Hematopoietic multipotent progenitor cell treated with erythropoietin and hydrocortisone succinate and interleukin-3 and kit ligand, for 8 days (in vitro differentiated cells): ENCODE results near the gene ATP8A1.

Source experiments
- DNase-seq: peaks from one replicate; pipeline ENCODE4 v3.0.0-alpha.2; 2015

The ATP8A1 gene

DNA sequence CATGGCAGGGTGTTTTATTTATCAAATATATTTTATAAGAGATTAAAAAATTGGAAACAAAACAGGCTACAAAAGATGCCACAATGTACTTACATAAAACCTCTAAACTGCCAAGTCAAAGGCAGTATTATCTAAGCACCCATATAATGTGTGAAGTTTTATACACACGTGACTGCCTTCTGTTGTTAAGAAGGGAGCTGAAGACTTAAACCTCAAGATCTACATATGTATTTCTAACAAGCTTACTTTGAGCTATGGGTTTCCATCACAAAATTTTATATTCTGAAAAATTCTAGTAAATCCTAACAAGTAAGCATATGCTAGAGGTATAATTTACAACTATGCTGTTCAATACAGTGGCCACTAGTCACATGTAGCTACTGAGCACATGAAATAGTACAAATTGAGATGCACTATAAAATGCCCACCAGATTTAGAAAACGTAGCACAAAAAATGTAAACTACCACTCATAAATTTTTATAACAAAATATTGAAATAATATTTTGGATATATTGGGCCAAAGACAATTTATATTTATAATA, 9.8 kb downstream of the ATP8A1 start:
- DNase-seq: no peak

DNA sequence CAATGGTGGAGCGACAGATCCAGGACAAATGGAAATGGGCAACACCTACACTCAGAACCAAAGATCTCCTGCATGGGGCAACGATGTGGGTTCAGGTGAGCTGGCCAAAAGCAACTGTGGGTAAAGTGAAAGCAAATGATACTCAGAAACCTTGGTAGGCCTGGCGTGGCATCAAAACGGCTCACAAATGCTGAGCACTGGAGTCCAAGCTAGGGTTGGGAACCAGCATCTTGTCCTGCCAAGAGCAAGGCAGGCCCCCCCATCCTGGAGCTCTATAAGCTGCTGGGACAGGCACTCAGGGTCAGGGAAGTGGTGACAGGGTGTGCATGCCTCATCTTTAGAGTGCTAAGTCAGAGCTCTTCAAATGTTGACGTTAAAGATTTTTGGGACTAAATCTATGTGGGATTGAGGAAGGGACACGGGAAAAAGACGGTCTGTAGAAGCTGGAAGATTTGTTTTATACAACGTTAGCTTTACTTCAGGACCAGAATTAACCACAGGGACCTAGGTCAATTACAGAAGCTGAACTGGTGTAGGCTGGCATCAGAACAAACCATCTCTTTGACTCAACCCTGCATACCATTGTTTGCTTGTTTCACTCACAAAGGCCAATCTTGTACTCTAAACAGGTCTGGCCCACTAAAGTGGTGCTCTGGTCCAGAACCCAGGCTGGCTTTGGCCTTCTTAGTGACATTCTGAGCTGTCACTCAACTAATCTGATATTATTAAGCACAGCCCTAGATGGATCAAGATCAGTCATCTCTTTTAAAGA, 10.7 kb downstream of the ATP8A1 start:
- DNase-seq: no peak

DNA sequence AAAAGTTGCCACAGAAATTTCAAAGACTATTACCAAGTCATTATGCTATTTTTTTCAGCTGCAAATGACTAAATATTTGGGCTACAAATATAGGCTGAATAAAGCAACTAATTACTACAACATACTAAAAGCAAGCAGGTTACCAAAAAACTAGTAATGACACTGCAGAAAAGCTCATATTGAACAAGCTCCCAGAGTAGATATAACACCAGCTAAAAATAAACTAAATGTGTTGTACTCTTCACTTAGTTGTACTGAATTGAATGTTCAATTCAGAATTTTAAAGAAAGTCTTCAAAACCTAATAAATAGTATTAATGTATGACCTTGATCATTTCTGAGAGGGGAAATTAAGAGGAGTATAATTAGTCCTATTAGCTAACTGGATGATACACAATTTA, 12.0 kb downstream of the ATP8A1 start:
- no peak for DNase-seq

DNA sequence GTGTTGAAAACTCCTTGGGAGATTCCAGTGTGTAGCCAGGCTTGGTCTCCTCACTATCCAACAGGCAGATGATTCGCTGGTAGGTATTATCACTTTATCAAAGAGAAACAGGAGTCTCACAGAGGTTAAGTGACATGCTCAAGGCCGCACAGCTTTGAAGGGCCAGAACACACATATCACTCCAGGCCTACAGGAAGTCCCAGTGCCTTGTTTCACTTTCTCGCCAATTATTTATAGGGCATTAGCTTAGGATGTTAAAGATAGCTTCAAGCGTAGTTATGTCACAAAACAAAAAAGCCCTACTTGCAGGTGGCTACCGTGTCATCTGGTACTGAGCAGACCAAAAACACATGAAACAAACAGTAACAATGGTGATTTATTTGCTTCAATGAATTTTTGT, 13.2 kb downstream of the ATP8A1 start:
- DNase-seq: no peak

DNA sequence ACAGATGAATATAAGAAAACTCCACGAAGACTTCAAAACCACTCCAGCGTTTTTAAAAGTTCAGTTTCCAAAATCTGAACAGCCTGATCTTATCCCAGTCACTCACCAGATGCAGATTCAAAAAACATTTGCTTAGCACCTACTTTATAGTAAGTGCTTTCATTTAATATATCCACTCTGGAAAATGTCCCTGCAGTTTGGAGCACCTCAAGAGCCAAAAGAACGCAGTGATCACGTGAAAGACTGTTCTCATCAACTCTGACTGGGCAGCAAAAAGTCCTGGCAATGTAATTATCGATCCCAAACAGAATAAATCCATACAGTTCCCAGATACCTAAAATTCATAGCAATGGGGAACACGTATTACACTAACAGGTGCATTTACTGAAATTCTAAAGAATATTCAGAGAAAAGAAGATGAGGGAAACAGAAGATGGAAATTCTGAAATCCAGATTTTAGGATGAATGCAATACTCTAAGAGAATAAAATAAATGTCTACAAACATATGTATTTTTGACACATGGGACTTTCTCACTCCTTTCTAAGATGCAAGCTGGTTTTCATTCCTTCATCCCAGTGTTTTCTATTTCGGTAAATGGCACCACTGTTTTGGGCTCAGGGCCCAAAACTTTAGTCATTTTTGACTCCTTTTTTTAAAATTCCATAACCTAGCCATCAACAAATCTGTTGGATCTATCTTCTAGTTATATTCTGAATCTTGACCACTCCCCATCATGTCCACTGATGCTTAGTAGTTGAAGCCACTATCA, 13.9 kb downstream of the ATP8A1 start:
- DNase-seq: no peak

DNA sequence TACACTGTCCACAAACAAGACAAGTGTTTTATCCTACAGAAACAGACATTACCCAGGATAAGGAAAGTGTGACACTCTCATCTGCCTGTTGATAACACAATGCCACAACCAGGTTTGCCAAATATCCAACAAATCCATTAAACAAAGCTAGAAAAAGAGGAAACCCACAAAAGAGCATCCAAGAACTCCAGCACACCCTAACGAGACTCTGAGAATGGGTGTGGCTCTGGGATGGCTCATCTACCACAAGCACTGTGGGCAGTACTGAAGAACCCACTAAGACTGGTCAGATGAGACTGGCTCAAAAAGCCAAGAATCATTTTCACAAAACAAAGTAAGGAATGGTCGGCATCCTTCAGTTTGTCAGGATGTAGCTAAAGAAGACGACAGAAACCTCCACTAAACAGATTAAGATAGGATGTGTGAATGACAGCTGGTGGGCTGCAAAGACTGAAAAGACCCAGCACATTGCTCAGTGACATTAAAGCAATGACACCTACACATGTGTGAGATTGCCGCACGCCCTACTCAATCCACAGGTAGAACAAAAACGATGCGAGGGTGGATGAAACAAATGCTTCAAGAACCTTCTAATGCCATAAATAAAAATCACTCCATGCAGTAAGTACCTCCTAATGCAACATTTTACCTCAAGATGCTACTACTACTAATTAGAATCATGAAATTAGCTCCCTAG, 14.7 kb downstream of the ATP8A1 start:
- peak; percentile 24 for DNase-seq

DNA sequence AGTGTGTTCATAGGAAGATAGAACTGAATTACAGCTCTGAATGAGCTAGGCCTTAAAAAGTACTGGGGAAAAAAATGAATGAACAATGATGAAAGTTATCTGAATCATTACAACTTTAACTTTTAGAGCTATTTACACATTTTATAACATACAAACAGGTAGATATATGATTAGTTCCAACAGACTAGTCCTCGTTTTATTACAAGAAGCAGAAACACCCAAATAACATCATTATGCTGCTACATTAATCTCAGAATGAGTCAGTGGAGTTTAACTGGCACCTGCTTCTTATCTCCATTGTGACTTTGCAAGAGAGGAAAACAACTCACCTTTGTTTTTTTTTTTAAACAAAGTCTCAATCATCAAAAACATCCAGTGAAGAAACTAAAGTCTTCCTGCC, 15.2 kb downstream of the ATP8A1 start:
- no peak for DNase-seq

DNA sequence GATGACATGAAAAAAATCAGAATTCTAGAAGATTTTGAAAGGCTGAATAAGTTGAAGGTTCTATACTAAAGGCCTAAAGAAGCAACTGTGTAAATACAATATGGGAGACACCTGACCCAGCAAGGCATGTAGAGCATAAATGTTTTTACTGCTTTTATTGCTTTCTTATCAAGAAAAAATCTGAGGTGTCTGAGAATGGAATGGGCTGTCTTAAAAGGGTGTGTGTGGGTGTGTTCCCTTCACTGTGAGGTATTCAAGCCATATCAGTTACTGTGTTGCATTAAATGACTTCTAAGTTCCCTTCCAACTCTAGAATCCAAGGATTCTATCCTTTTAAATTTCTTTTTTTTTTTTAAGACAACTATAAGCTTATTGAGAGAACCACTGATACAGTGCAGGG, 15.7 kb downstream of the ATP8A1 start:
- DNase-seq: no peak

DNA sequence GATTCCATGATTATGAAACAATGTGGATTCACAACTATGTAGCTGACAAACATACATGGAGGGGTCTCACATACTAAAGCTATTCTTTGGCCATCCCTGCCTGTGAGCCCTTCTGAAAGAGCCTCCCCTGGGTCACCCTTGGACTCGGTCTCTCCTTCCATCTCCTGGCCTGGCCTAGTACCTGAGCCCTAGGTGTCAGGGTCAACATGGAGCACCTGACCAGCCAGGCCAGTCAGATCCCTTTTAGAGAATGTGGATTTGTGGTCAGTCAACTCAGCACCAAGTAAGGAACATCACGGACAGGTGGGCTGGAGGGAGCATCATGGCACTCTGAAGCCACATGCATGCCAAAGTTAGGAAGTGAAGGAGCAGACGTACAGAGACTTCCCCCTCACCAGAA, 16.3 kb downstream of the ATP8A1 start:
- DNase-seq: no peak

DNA sequence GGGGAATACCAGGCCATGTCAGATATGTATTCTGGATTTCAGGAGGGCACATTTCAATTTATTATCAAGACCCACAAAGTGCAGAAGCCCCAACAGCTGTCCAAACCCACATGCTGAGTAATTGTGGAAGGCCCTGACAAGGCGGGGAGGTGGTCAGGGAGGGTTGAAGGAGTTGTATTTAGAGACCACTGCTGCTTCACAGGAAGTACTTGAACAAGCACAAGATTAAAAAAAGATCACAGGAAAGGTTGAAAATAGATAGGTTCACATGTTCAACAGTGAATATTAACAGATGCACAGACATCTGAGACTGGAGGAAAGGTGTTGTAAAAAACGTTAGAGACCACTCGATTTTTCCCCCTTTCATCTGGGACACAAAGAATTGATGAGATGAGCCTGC, 17.9 kb downstream of the ATP8A1 start:
- DNase-seq: peak; percentile 56

DNA sequence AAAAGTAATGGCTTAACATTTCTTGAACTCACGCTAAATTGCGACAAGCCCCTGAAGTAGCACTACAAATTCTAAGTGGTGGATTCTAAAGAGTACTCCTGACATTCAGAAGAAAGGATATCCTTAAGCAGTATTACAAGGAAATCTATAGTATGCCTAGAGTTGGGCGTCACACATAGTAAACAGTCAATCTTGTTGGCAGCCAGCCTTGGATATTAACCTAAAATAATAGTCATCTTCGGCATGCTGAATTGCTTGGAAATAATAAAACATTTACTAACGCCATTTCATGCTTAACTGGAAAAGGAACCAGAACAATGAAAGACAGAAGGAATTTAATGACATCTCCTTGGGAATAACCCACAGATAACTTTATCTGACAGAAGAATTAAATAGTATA, 18.6 kb downstream of the ATP8A1 start:
- DNase-seq: no peak

DNA sequence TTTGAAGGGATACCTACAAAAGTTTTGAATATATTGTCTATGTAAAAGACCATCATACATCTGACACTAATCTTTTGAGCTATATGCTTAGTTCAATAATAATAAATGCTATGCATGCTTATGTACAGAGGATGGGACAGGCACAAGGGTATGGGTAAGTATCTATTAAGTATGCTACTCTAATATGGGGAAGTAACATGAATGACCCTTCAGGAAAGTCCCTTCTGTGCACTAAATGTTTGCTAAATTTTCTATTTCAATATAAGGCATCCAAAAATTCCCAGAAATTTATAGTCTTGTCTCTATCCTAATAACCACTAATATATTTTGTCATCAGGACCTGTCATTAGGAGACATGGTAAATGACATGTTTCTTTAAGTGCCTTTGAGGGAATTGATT, 19.0 kb downstream of the ATP8A1 start:
- DNase-seq: no peak

DNA sequence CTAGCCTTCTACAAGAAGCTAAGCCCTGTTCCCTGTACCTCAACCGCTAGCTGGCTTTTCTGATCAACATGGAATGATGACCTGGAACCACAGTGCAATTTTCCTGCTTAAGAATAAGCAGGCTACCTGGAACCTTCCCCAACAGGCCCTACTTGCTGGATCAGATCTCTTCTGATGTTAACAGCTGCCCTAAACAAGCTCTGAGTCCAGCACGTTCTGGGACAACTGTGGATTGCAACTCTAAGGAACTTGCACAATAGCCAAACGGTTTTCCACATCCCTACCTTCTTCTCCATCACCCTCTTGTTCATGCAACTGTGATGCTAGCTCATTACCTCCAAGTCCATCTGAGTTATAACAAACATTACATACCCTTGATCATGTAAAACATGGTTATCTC, 19.8 kb downstream of the ATP8A1 start:
- DNase-seq: no peak

DNA sequence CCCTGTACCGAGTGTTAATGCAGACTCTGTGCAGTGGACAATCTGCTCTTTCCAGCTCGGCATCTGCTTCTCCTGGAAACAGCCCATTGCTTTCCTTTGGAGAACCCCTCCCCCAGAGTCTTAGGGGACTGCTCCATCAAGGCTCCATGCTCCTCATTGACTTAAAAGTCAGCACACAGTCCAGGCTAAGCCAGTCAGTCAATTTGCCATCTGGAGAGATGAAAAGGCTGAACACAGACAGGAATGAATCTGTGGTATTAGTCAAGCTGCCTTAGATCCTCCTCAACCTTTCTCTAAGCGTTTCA, 20.3 kb downstream of the ATP8A1 start:
- no peak for DNase-seq

DNA sequence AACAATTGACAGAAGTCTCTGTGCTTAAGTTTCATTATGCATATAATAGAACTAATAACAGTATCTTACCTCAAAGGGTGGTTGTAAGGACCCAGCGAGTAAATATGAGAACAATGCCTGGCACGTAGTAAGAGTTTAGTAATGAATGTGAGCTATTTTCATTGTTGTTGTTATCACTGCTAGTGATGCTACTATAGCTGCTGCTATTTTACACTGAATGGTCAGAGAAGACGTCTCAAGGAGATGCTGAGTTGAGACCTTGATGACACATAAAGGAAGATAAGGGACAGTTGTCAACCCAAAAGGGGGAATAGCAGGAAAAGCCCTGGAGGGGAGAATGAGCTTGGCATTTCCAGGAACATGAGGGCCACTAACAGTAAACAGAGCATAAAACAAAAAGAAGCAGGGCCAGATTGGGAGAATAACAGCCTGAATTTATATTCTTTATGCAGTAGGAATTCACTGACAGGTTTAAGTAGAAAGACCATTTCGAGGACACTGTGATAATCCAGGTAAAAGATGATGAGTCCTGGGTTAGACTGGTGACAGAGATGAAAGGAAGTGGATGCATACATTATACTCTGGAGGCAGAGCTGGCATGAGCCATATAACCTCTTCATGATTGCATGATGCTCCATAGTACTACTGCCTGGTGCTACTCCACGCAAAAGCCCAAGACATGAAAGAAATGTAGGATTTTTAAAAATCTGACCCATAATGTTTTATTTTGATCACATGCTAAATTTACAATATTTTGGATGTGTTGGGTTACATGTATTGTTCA, 23.1 kb downstream of the ATP8A1 start:
- DNase-seq: no peak

DNA sequence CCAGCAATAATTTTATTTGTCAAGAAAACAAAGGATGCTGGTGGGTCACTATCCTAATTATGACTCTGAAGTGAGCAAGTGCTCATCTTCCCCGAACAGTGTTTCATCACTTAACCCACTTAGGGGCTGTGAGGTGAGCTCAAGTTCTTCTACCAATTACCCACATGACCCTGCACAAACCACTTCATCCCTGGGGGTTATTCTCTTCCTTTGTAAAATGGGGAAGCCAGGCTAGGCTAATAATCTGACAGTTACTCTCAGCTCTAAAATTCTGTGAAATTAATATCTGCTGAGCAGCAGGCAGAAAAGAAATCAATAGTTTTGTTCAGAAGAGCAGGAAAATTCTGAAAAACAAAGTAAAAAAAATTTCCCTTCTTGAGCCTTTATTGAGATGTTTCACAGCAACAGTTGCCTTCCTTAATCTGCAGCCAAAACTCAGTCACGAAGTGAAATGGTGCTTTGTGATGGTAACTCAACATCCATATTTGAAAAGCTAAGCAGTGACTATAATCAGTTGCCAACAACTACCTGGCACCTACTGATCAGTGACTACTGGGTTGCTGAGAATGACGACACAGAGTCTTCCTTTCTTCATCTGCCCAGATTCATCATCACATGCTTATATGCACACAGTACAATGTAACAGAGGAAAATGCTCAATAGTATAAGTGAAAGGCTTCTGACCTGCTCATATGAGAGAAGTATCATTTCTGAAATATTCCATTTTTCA, 24.1 kb downstream of the ATP8A1 start:
- no peak for DNase-seq

DNA sequence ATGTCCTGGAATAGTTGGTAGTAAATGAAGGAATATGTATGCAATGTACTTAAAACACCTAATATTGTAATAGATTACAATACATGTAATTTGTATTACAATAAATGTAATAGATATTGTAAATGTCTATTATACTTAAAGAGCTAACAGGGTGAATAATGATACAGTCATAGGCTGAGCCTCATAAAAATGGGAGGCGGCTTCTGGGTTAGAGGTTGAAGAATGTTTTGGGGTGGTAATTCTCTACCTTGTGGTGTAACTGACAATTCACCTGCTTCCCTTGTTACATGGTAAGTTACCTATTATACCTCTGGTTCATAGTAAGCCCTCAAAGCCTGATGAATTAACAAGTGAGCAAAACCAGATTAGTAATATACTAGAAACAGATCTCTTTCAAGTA, 26.0 kb downstream of the ATP8A1 start:
- DNase-seq: no peak

DNA sequence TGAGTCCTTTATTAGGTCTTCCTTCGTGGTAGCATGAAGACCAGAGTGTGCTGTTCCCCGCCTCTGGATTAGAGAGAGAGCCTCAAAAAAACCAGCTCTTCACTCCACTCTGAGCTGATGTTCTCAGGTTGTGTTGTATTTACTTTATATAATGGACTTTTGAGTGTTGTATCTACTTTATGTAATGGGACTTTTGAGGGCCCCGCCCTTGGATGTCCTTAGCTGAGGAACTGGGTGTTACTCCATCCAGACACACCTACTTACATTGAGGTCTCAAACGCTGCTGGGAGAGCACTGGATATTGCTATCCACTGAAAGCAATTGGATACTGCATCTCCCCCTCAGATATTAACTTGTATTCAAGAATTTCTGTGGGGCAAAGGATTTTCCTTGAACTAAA, 28.2 kb downstream of the ATP8A1 start:
- no peak for DNase-seq

DNA sequence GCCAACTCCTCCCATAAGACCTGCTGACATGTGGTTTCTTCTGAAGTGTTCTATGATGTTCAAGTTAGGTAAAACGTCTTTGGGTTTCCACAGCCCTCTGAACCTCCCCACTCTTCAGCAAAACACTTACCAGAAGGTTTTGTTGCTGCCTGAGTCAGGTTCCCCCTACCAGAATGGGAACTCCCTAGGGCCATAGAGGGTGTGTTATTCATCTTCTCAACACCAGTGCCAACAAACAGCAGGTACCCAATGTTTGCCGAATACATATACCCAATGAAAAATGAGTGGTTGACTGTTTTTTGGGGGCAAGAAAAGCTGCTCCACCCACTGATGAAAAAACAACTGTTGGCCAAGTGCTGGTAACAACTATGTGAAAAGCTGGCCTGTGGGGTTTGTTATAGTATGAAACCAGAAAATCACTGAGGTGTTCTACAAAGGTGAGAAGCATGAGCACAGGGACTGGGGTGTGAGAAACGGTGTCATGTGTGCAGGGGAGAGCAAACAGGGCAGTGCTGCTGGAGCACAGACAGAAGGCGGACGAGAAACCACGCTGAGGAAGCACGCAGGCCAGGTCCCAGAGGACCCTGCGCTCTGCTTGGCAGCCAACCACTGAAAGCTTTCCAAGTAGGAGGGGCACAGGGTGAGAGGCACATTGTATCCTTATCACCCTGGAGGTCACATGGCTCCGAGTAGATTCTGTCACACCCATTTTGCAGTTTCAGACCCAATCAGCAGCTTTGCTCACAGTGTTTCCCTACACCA, 28.8 kb downstream of the ATP8A1 start:
- peak; percentile 10 for DNase-seq

DNA sequence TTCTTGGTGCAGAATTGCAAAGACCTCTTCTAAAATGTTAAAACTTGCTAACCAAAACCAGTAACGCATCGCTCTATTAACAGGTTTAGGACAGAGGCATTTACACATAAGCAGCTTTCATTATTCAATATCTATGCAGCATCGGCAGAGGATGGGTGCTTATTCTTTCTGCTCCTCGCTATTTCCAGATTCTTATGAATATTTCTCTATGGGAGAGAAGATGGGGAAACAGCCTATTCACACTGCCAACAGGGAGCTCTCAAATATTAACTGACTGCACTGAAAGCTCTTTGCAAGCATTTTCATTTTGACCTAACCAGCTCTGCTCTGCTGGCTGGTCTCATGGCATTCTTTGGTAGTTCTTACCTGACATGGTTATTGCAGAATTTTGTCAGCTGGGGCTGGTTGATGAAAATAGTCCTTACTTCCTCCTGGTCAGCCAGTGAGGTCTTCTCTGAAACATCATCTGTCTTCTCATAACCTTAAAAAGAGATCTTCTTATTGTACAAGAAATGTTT, 30.2 kb downstream of the ATP8A1 start:
- no peak for DNase-seq

DNA sequence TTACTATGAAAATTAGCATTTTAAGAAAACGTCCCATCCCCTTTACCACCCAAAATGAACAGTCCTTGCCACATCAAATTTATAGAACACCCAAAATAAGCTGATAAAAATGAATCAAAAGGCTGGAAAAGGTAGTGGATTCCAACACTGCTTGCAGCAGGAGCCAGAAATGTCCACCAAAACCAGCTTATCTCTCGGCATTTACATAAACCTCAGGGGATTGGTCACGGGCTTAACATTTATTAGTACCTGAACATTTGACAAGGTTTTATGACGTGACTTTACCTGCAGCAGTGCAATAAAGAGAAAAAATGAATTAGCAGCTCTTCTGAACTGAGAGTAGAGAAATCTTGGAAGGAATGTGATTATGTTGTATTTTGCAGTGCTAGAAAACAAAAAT, 31.6 kb downstream of the ATP8A1 start:
- DNase-seq: no peak
